ENCODE measurements around the gene HESX1. TPM values are rescaled to one million over a fixed set of nuclear protein-coding genes. Genes with fewer than 3 reads are reported as not detected.

The HESX1 gene
- total and polyA plus RNA-seq, 2 of the 13 experiments (the other 11 are each of a cell fraction or from before 2014, with no cell fraction given), result 0.57 to 0.75 TPM

GRCh38 chr3:57227204-57227929 is 27.6 kb upstream of the HESX1 start, which contains the start of gene APPL1 (continued):
- TF ChIP-seq ZNF503 (CRISPR knock-in tag; IDR thresholded peaks at IDR 0.05), result 0 out of 2 replicates have a peak, but pooled peaks have one; percentile 63
- TF ChIP-seq XBP1 (CRISPR knock-in tag; IDR thresholded peaks at IDR 0.05), result no peak
- TF ChIP-seq RAD21 (CRISPR knock-in tag; IDR thresholded peaks at IDR 0.05), result no peak
- TF ChIP-seq ZNF720 (CRISPR knock-in tag; IDR thresholded peaks at IDR 0.05), result no peak
- peak; percentile 40; the same call in 1 of the 2 replicates for TF ChIP-seq GFI1 (CRISPR knock-in tag; IDR thresholded peaks at IDR 0.05; ENCODE audit: borderline replicate concordance)
- no peak for TF ChIP-seq HNRNPL (IDR thresholded peaks at IDR 0.05; ENCODE audit: low read depth, low read length)
- TF ChIP-seq HNRNPUL1 (IDR thresholded peaks at IDR 0.05; ENCODE audit: low read depth, low read length), result no peak
- TF ChIP-seq CCDC6 (CRISPR knock-in tag; IDR thresholded peaks at IDR 0.05), result peak; percentile 63; the same call in 1 of the 2 replicates
- no peak for TF ChIP-seq FOXO1 (CRISPR knock-in tag; IDR thresholded peaks at IDR 0.05)
- TF ChIP-seq ZNF556 (CRISPR knock-in tag; IDR thresholded peaks at IDR 0.05; ENCODE audit: borderline replicate concordance), result peak; percentile 51; the same call in 1 of the 2 replicates
- TF ChIP-seq NFYB (CRISPR knock-in tag; IDR thresholded peaks at IDR 0.05), result peak; percentile 88
- peak; percentile 55; the same call in 1 of the 2 replicates for TF ChIP-seq ZNF253 (CRISPR knock-in tag; IDR thresholded peaks at IDR 0.05; ENCODE audit: borderline replicate concordance)
- TF ChIP-seq E2F5 (CRISPR knock-in tag; conservative IDR thresholded peaks at IDR 0.05), result peak; percentile 72
- no peak for TF ChIP-seq ZFP36L2 (CRISPR knock-in tag; IDR thresholded peaks at IDR 0.05)
- peak; percentile 61; the same call in 1 of the 2 replicates for TF ChIP-seq RXRB (CRISPR knock-in tag; IDR thresholded peaks at IDR 0.05; ENCODE audit: borderline replicate concordance)
- peak; percentile 73; the same call in 1 of the 2 replicates for TF ChIP-seq SIN3A (IDR thresholded peaks at IDR 0.05; ENCODE audit: borderline replicate concordance, low read depth, low read length)
- no peak for TF ChIP-seq SCMH1 (CRISPR knock-in tag; IDR thresholded peaks at IDR 0.05; ENCODE audit: borderline replicate concordance)
- 0 out of 2 replicates have a peak, but pooled peaks have one; percentile 65 for TF ChIP-seq ISX (CRISPR knock-in tag; conservative IDR thresholded peaks at IDR 0.05)
- TF ChIP-seq GLI4 (CRISPR knock-in tag; IDR thresholded peaks at IDR 0.05; ENCODE audit: borderline replicate concordance), result peak; percentile 77; the same call in 1 of the 2 replicates
- no peak for TF ChIP-seq MAZ (IDR thresholded peaks at IDR 0.05; ENCODE audit: borderline replicate concordance, low read depth, low read length)
- peak; percentile 88 for TF ChIP-seq MAZ (CRISPR knock-in tag; IDR thresholded peaks at IDR 0.05; ENCODE audit: low read depth)
- no peak for TF ChIP-seq ZFP36 (IDR thresholded peaks at IDR 0.05; ENCODE audit: borderline replicate concordance, low read depth, low read length, partially characterized antibody)
- TF ChIP-seq PHF8 (CRISPR knock-in tag; IDR thresholded peaks at IDR 0.05), result peak; percentile 76
- TF ChIP-seq MAFF (IDR thresholded peaks at IDR 0.05; ENCODE audit: low read depth, low read length), result no peak
- TF ChIP-seq FLYWCH1 (CRISPR knock-in tag; IDR thresholded peaks at IDR 0.05), result no peak
- TF ChIP-seq ZNF761 (CRISPR knock-in tag; conservative IDR thresholded peaks at IDR 0.05), result no peak; the same call in 1 of the 2 replicates
- TF ChIP-seq ELF4 (CRISPR knock-in tag; IDR thresholded peaks at IDR 0.05; ENCODE audit: borderline replicate concordance), result peak; percentile 85; the same call in 1 of the 2 replicates
- peak; percentile 70; the same call in 1 of the 2 replicates for TF ChIP-seq NR2C2 (CRISPR knock-in tag; IDR thresholded peaks at IDR 0.05; ENCODE audit: borderline replicate concordance)
- TF ChIP-seq HDAC6 (IDR thresholded peaks at IDR 0.05; ENCODE audit: low read depth, low read length), result no peak
